Astrocyte (in vitro differentiated cells and primary cell): ENCODE measurements around the gene INHBB. TPM values are rescaled to one million over a fixed set of nuclear protein-coding genes. Genes with fewer than 3 reads are reported as not detected.

ENCODE experiments used
- DNase-seq: peaks from one replicate; pipeline ENCODE4 v3.0.0-alpha.2; 2010; ENCODE audit warnings: low read depth
- FAIRE-seq: peaks from 2 replicates; lab custom pipeline; 2011; peaks lifted over from hg19 to GRCh38; lab: Jason Lieb, UNC
- H2AFZ ChIP-seq: 2 replicates; pipeline ENCODE4 v1.6.0; 2012; ENCODE audit warnings: low read depth, low read length, inconsistent platforms
- H3K27ac ChIP-seq: 2 replicates; pipeline ENCODE4 v1.5.1; 2011; ENCODE audit warnings: low read depth, low read length, inconsistent platforms
- H3K27me3 ChIP-seq: 2 replicates; pipeline ENCODE4 v1.6.0; 2011; ENCODE audit warnings: low read length, inconsistent platforms; ENCODE audit not compliant: insufficient read depth
- H3K36me3 ChIP-seq: 2 replicates; pipeline ENCODE4 v1.5.1; 2011; ENCODE audit warnings: low read length, inconsistent platforms; ENCODE audit not compliant: insufficient read depth
- H3K4me1 ChIP-seq: 2 replicates; pipeline ENCODE4 v1.5.1; 2011; ENCODE audit warnings: low read length, inconsistent platforms; ENCODE audit not compliant: insufficient read depth
- H3K4me2 ChIP-seq: 2 replicates; pipeline ENCODE4 v1.6.0; 2012; ENCODE audit warnings: low read length, inconsistent platforms
- H3K4me3 ChIP-seq: 2 replicates; pipeline ENCODE4 v1.5.1; 2011; ENCODE audit warnings: low read depth, mild to moderate bottlenecking, low read length, inconsistent platforms; ENCODE audit not compliant: insufficient read depth
- H3K79me2 ChIP-seq: 2 replicates; pipeline ENCODE4 v1.6.0; 2012; ENCODE audit warnings: mild to moderate bottlenecking, low read length, inconsistent platforms; ENCODE audit not compliant: insufficient read depth
- H3K9ac ChIP-seq: 2 replicates; pipeline ENCODE4 v1.6.0; 2012; ENCODE audit warnings: mild to moderate bottlenecking, low read length, inconsistent platforms
- H3K9me3 ChIP-seq: 2 replicates; pipeline ENCODE4 v1.5.1; 2012; ENCODE audit warnings: low read depth, mild to moderate bottlenecking, low read length, inconsistent platforms; ENCODE audit not compliant: insufficient read depth
- H4K20me1 ChIP-seq: 2 replicates; pipeline ENCODE4 v1.6.0; 2012; ENCODE audit warnings: low read length, inconsistent platforms; ENCODE audit not compliant: insufficient read depth
- H3K27ac Mint-ChIP-seq: one replicate; pipeline ENCODE4 v1.8.0; 2021; ENCODE audit warnings: mild to moderate bottlenecking, mixed read lengths; ENCODE audit not compliant: unreplicated experiment
- H3K27me3 Mint-ChIP-seq: one replicate; pipeline ENCODE4 v1.8.0; 2021; ENCODE audit warnings: low read depth, mixed read lengths; ENCODE audit not compliant: unreplicated experiment
- H3K36me3 Mint-ChIP-seq: one replicate; pipeline ENCODE4 v1.8.0; 2021; ENCODE audit warnings: low read depth, mixed read lengths; ENCODE audit not compliant: unreplicated experiment
- H3K4me1 Mint-ChIP-seq: one replicate; pipeline ENCODE4 v1.8.0; 2021; ENCODE audit warnings: low read depth, mixed read lengths; ENCODE audit not compliant: unreplicated experiment
- H3K4me3 Mint-ChIP-seq: one replicate; pipeline ENCODE4 v1.8.0; 2021; ENCODE audit warnings: mild to moderate bottlenecking, moderate library complexity, mixed read lengths; ENCODE audit not compliant: unreplicated experiment
- H3K9me3 Mint-ChIP-seq: one replicate; pipeline ENCODE4 v1.8.0; 2021; ENCODE audit warnings: mild to moderate bottlenecking, mixed read lengths; ENCODE audit not compliant: unreplicated experiment
- CTCF ChIP-seq: IDR thresholded peaks from 2 replicates; pipeline ENCODE4 v1.5.1; 2011; ENCODE audit warnings: low read depth, mild to moderate bottlenecking, inconsistent platforms, low read length, moderate library complexity; ENCODE audit not compliant: insufficient read depth
- EZH2 ChIP-seq: IDR thresholded peaks from 2 replicates; pipeline ENCODE4 v1.6.1; 2012; ENCODE audit warnings: mild to moderate bottlenecking, low read length, inconsistent platforms; ENCODE audit not compliant: insufficient read depth
- total RNA-seq: library from RNA; stranded (reverse); gene quantifications from 2 replicates; pipeline ENCODE4 v1.2.1, GENCODE V29; 2021

The INHBB gene
- total RNA-seq, 1 donor from 2014 or later: 7.1 TPM

DNA sequence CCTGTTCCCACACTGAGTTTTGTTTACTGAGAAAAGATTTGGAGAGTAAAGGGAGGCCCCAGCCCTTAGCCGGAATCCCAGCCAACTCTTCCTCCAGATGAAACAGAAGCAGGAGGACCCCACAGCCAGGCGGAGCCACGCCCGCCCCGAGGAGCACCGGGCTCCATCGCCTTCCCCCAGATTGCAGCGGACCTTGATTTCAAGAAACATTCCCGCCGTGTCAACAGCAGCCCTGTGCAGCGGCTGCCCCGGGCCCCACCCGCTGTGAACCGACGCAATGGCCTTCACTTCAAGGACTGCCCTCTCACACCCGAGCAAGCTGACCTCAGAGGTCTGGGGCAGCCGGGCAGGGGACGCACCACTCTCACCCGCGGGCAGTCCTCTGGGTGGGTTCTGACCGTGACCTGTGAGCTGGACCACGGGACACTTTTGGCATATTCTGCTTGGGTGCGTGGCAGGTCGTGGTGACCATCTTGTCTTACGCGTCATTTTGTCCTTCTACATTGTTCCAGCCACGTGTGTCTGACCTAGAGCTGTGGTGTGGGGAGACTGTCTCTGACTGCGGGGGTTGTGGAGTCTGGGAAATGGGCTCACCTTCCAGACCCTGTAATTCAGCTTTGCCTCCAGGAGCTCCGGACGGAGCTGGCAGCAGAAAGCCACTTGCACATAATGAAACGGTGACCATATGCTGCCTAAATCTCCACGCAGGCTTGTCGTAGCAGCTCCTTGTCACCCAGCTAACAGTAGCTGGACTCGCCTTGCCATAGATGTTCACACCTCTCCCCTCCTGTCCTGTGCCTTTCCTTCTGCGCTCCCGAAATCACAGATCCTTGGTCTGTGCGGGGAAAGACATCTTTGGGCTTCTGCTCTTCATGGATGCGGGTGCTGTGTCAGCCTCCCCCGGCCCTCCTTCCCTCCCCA, 32.0 kb upstream of the INHBB start:
- H3K79me2 ChIP-seq: no peaks in the 10 kb centered on the region
- peak overlapping the region; percentile 58 for H3K4me3 ChIP-seq
- H4K20me1 ChIP-seq: no peaks in the 10 kb centered on the region
- Mint-ChIP-seq H3K4me1 (peaks cover 3% of the 10 kb centered on the region), H3K27ac (no peak overlapping the region), H3K27me3 (peaks cover 59% of the 10 kb centered on the region), H3K36me3 (no peaks in the 10 kb centered on the region), H3K4me3 (no peak overlapping the region), H3K9me3 (no peaks in the 10 kb centered on the region)
- H3K4me2 ChIP-seq: peak overlapping the region; percentile 93
- no peaks in the 10 kb centered on the region for H3K36me3 ChIP-seq
- no peak for FAIRE-seq
- H3K9me3 ChIP-seq: no peaks in the 10 kb centered on the region
- peak overlapping the region; percentile 80 for H2AFZ ChIP-seq
- no peak for DNase-seq
- peaks cover 5% of the 10 kb centered on the region for H3K4me1 ChIP-seq
- H3K9ac ChIP-seq: peak overlapping the region; percentile 74
- peak; percentile 29 for TF ChIP-seq EZH2
- TF ChIP-seq CTCF: no peak
- no peak overlapping the region for H3K27ac ChIP-seq
- no peaks in the 10 kb centered on the region for H3K27me3 ChIP-seq

DNA sequence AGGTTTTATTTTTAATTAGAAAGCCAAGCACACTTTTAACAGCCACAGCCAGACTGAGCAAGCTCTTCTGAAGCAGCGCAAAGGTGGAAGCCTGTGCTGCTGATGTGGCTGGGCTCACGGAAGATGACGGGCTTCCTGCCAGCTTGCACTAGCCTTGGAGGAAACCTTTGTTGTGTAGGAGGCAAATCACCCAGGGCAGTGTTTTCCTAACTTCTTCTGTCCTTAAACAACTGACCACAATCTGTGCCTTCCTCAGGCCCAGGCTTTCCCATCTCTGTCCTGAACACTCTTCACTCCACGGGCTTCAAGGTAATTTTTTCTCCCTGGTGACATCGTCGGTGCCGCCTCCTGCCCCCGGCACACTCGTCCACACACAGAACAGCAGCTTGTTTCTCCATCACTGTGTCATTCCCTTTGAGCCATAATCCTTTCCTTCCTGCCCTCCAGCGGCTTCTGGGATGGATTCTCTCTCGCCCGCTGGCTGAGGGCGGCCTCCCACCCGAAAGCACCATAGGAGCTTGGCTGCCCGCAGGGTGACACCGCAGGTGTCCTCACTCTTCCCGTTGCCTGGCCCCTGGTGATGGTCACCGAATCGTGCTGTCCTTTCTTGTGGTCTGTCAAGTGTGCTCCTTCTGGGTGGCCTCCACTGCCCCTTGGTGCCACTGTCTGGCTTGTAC, 31.1 kb upstream of the INHBB start:
- DNase-seq: no peak
- Mint-ChIP-seq H3K27ac (peak overlapping the region; percentile 51), H3K4me3 (no peak overlapping the region), H3K27me3 (peaks cover 66% of the 10 kb centered on the region), H3K9me3 (no peaks in the 10 kb centered on the region), H3K4me1 (peaks cover 3% of the 10 kb centered on the region), H3K36me3 (no peaks in the 10 kb centered on the region)
- H3K27ac ChIP-seq: no peak overlapping the region
- no peaks in the 10 kb centered on the region for H3K36me3 ChIP-seq
- H3K4me1 ChIP-seq: peaks cover 5% of the 10 kb centered on the region
- no peaks in the 10 kb centered on the region for H3K9me3 ChIP-seq
- H3K4me3 ChIP-seq: no peak overlapping the region
- no peaks in the 10 kb centered on the region for H3K27me3 ChIP-seq
- H3K4me2 ChIP-seq: no peak overlapping the region
- no peak overlapping the region for H3K9ac ChIP-seq
- no peaks in the 10 kb centered on the region for H4K20me1 ChIP-seq
- no peaks in the 10 kb centered on the region for H3K79me2 ChIP-seq
- no peak for FAIRE-seq
- TF ChIP-seq CTCF: no peak
- no peak for TF ChIP-seq EZH2
- H2AFZ ChIP-seq: no peak overlapping the region
